ENCODE data around the gene KRTDAP.

KRTDAP gene

DNA sequence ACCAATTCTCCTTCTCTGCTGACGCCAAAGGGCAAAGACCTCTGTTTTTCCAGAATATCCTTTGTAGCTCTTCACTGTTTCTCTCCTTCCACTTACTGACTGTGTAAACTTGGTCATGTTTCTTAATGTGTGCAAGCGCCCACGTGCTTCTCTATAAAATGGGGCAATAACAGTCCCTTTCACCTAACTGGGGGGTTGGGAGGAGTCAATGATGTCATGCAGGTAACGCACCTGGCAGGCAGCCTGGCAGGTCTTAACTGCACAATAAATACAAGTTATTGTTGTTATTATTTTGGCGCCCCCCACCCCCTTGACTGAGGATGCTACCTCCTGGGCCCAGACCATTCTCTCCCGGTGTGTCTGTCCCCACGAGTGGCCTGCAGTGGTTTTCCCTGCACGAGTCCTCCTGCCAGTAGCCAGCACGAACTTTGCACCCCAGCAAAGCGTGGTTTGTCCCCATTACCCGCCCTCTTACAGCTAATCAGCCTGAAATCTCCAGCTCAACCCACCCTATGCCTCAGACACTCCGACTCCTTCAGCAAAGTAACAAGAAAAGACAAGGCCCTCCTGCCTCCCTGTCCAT, 32.6 kb upstream of the KRTDAP start:
- DNase-seq (ENCODE audit: low read depth in 1 of 2, low spot score in 1 of 2) = no peak
- in situ Hi-C loops (cut with HindIII; ENCODE audit: low pct_unique_long_range_greater_than_20kb, low sequenced_read_pairs) = no loop called here
- no peak for TF ChIP-seq JUND (IDR thresholded peaks at IDR 0.05; ENCODE audit: low read depth)

GRCh38 chr19:35521124-35521743, 31.0 kb upstream of the KRTDAP start:
- in situ Hi-C loops (cut with HindIII; ENCODE audit: low pct_unique_long_range_greater_than_20kb, low sequenced_read_pairs) = no loop called here
- DNase-seq (ENCODE audit: low read depth in 1 of 2, low spot score in 1 of 2) = no peak
- no peak for TF ChIP-seq JUND (IDR thresholded peaks at IDR 0.05; ENCODE audit: low read depth)

GRCh38 chr19:35519291-35519690, 29.0 kb upstream of the KRTDAP start:
- DNase-seq (ENCODE audit: low read depth in 1 of 2, low spot score in 1 of 2) = peak in 1 of 2 experiments; percentile 36
- no peak for TF ChIP-seq JUND (IDR thresholded peaks at IDR 0.05; ENCODE audit: low read depth)
- in situ Hi-C loops (cut with HindIII; ENCODE audit: low pct_unique_long_range_greater_than_20kb, low sequenced_read_pairs) = no loop called here

- in situ Hi-C loops (cut with HindIII; ENCODE audit: low pct_unique_long_range_greater_than_20kb, low sequenced_read_pairs) = no loop called here
- peak in 1 of 2 experiments; percentile 26 for DNase-seq (ENCODE audit: low read depth in 1 of 2, low spot score in 1 of 2)
- TF ChIP-seq JUND (IDR thresholded peaks at IDR 0.05; ENCODE audit: low read depth) = no peak
Observed at GRCh38 chr19:35518313-35518712, 28.0 kb upstream of the KRTDAP start.

DNA sequence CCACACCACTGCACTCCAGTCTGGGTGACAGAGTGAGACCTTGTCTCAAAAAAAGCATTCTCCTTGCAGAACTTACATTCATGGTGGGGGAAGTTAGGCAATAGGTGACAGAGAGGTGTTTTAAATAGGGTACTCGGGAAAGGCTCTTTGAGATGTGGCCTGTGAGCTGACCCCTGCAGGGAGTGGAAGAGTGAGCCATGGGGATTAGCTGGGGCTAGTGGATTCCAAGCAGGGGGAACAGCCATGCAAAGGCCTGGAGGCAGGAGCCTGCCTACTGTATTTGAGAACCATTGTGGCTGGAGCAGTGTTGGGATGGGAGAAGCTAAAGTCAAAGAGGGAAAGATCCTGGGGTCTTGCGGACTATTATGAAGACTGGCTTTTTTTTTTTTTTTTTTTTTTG, 27.1 kb upstream of the KRTDAP start:
- in situ Hi-C loops (cut with HindIII; ENCODE audit: low pct_unique_long_range_greater_than_20kb, low sequenced_read_pairs) = no loop called here
- DNase-seq (ENCODE audit: low read depth in 1 of 2, low spot score in 1 of 2) = no peak
- TF ChIP-seq JUND (IDR thresholded peaks at IDR 0.05; ENCODE audit: low read depth) = no peak

- no peak for DNase-seq (ENCODE audit: low read depth in 1 of 2, low spot score in 1 of 2)
- in situ Hi-C loops (cut with HindIII; ENCODE audit: low pct_unique_long_range_greater_than_20kb, low sequenced_read_pairs) = no loop called here
- no peak for TF ChIP-seq JUND (IDR thresholded peaks at IDR 0.05; ENCODE audit: low read depth)
Observed at GRCh38 chr19:35516310-35516709, 26.0 kb upstream of the KRTDAP start.

- no peak for DNase-seq (ENCODE audit: low read depth in 1 of 2, low spot score in 1 of 2)
- TF ChIP-seq JUND (IDR thresholded peaks at IDR 0.05; ENCODE audit: low read depth) = no peak
- in situ Hi-C loops (cut with HindIII; ENCODE audit: low pct_unique_long_range_greater_than_20kb, low sequenced_read_pairs) = no loop called here
Observed at GRCh38 chr19:35514282-35514809, 24.1 kb upstream of the KRTDAP start.

DNA sequence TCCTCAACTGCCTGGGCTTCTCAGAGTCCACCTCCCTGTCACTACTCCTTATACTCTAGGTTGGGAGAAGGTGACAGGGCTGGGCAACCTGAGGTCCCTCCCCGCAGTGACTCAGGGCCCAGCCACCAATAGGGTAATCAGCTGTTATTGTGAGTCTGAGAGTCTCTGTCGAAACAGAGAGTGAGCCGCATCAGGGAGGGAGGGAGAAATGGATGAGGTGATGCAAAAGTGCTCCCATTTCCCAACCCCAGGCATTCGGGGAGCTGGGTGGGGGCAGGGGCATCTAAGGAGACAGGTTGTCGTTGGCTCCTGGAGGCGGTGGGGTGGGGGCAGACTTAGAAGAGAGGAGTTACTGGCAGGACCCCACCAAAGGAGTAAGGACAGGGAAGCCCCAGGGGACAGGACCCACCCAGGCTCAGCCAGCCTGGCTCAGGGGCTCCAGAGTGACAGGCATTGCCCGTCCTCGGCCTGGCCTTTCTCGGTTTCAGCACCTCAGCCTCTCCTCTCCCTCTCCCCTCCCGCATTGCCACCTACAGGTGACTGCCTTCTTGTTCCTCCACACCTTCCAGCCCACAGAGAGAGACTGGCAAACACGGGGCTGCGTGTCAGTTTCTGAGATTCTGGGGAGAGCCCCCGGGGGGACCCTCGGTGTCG, 23.5 kb upstream of the KRTDAP start, which contains the start of gene DMKN:
Gene DMKN (minus strand): TSS at position 22 of the 654 bp plus-strand sequence. CDS start 174 bp downstream, outside the sequence.
- DNase-seq (ENCODE audit: low read depth in 1 of 2, low spot score in 1 of 2) = peak; percentile 61 to 71
- in situ Hi-C loops (cut with HindIII; ENCODE audit: low pct_unique_long_range_greater_than_20kb, low sequenced_read_pairs) = no loop called here
- TF ChIP-seq JUND (IDR thresholded peaks at IDR 0.05; ENCODE audit: low read depth) = no peak

GRCh38 chr19:35512831-35513627, 22.8 kb upstream of the KRTDAP start:
- in situ Hi-C loops (cut with HindIII; ENCODE audit: low pct_unique_long_range_greater_than_20kb, low sequenced_read_pairs) = no loop called here
- DNase-seq (ENCODE audit: low read depth in 1 of 2, low spot score in 1 of 2) = no peak
- TF ChIP-seq JUND (IDR thresholded peaks at IDR 0.05; ENCODE audit: low read depth) = no peak

GRCh38 chr19:35511337-35511736, 21.1 kb upstream of the KRTDAP start:
- no peak for TF ChIP-seq JUND (IDR thresholded peaks at IDR 0.05; ENCODE audit: low read depth)
- in situ Hi-C loops (cut with HindIII; ENCODE audit: low pct_unique_long_range_greater_than_20kb, low sequenced_read_pairs) = no loop called here
- DNase-seq (ENCODE audit: low read depth in 1 of 2, low spot score in 1 of 2) = no peak

- in situ Hi-C loops (cut with HindIII; ENCODE audit: low pct_unique_long_range_greater_than_20kb, low sequenced_read_pairs) = no loop called here
- TF ChIP-seq JUND (IDR thresholded peaks at IDR 0.05; ENCODE audit: low read depth) = no peak
- no peak for DNase-seq (ENCODE audit: low read depth in 1 of 2, low spot score in 1 of 2)
Observed at GRCh38 chr19:35510626-35510964, 20.3 kb upstream of the KRTDAP start.

GRCh38 chr19:35509861-35510625, 19.8 kb upstream of the KRTDAP start:
- in situ Hi-C loops (cut with HindIII; ENCODE audit: low pct_unique_long_range_greater_than_20kb, low sequenced_read_pairs) = no loop called here
- DNase-seq (ENCODE audit: low read depth in 1 of 2, low spot score in 1 of 2) = peak; percentile 83 to 86
- TF ChIP-seq JUND (IDR thresholded peaks at IDR 0.05; ENCODE audit: low read depth) = no peak
